HG02840 (cell line): Measurements from ENCODE around the gene PAK4.

Experiments
- ATAC-seq: cut with Tn5 transposase; IDR thresholded peaks from one replicate; pipeline ENCODE4 v1.9.1; 2021; ENCODE audit warnings: mild to moderate bottlenecking, moderate library complexity, moderate number of reproducible peaks; ENCODE audit not compliant: unreplicated experiment, low FRiP score

PAK4 gene

GRCh38 chr19:39160889-39161672 is 35.5 kb downstream of the PAK4 start:
- ATAC-seq: no peak

DNA sequence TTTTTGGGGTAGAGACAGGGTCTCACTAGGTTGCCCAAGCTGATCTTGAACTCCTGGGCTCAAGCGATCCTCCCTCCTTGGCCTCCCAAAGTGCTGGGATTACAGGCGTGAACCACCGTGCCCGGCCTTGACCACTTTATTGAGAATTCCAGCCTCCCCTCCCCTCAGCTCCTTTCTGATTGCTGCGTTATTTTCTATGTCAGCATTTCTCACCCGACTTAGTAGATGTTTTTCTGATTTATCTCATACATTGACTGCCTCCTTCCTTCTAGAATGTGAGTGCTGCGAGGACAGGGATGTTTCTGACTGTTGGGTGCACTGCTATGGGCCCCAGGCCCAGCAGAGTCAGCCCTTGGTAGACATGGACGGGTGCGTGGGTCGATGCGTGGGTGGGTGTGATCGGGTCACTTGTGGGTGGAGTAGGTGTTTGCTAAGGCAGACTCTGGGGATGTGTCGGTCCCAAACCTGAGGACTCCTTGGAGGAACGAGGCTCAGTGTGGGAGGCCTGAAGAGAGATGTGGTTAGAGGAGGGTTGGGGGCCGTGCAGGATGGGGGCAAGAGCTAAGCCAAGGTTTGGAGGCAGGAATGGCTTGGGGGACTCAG is 37.0 kb downstream of the PAK4 start:
- ATAC-seq: no peak

GRCh38 chr19:39163621-39164020 is 38.0 kb downstream of the PAK4 start:
- no peak for ATAC-seq

DNA sequence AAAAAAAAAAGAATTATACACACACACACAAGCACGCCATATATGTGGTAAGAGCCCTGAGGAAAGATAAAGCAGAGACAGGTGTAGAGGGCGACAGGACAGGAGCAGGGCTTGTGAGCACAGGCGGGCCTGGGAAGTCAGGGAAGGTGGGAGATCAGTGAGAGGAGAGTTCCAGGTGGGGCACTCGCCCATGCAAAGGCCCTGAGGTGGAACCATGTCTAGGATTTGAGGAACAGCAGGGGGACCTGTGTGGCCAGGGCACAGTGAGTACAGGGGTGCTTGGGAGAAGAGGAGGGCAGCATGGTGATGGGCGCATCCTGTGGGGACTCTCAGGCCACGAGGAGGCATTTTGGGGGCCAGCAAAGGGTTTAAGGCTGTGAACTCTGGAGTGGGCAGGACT is 38.7 kb downstream of the PAK4 start:
- no peak for ATAC-seq

DNA sequence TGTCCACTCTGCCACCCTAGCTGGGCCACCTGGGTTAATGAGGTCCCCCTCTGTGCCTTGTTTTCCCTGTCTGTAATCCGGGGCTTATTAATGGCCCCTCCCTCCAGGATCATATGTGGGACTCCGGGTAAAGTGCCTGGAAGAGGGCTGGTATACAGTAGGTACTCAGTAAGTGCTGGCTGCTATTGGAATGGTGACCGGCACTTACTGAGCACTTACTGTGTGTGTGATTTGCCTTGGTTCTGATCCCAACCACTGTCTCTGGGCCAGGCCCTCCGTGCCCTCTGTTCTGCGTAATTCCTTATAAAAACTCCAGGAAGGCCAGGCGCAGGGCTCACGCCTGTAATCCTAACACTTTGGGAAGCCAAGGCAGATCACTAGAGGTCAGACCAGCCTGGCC is 40.3 kb downstream of the PAK4 start:
- no peak for ATAC-seq

DNA sequence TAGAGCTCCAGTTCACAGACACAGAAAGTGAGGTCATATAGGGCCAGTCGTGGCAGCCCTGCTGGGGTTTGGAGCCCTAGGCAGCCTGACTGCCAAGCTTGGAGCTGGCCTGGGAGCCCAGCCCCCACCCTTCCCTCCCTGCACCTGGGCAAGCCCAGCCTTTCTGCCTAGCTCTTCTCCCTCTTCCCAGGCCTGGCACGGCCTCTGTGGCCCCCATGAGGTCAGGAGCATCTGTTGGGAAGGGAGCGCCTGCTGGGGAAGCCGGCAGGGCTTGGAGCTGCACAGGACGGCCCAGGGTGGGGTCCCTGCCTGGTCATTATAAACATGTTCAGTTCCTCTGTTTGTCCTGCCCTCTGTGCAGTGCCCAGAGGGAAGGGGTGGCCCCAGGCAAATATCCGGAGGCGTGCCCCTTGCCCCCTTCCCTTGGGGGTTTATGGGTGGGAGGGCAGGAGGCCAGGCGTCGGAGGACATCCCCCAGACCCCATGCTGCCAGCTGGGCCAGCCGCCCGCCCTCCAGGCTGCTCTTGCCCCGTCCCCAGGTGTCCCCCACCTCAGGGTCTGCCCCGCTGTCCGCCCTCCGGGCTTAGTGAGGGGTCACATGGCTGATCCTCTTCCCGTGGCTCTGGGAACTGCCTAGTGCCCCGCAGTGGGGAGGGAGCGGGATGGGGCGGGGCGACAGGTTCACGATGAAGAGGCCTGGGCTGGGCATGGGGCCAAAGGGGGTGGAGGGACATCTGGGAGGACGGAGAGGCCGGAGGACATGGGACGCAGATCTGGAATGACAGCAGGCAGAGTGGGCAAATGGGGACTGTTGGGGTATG is 41.2 kb downstream of the PAK4 start:
- ATAC-seq: no peak

DNA sequence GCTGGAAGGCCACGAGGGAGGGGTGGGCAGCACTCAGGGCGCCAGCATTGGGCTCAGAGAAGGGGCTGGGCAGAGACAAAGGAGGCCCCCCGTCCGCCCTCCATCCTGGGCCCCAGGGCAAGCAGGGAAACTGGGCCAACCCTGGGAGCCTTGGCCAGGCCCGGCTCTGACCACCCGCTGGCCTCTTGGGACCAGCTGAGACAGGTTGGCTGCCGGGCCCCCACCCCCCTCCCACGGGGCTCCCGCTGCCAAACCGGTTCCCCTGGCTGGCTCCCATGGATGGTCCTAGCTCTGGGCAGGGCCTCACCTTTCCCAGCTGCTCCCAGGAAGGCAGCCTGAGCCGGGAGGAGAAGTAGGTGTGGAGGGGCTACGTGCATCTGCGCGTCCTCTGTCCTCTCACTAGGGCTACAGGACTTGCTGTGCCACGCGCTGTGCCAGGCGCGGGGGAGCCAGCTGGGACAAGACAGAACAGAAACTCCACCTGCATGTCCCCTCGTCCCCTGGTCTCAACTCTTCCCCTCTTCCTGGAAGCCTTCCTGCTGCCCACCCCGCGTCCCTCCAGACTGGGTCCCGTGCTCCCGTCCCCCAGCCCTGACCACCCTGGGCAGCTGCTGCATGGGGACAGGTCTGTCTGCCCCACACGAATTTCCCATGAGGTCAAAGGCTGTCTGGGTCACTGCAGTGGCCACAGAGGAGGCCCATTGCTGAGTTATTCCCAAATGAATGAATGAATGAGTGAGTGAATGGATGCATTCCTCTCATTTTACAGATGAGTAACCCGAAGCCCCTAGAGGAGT is 42.1 kb downstream of the PAK4 start:
- no peak for ATAC-seq

DNA sequence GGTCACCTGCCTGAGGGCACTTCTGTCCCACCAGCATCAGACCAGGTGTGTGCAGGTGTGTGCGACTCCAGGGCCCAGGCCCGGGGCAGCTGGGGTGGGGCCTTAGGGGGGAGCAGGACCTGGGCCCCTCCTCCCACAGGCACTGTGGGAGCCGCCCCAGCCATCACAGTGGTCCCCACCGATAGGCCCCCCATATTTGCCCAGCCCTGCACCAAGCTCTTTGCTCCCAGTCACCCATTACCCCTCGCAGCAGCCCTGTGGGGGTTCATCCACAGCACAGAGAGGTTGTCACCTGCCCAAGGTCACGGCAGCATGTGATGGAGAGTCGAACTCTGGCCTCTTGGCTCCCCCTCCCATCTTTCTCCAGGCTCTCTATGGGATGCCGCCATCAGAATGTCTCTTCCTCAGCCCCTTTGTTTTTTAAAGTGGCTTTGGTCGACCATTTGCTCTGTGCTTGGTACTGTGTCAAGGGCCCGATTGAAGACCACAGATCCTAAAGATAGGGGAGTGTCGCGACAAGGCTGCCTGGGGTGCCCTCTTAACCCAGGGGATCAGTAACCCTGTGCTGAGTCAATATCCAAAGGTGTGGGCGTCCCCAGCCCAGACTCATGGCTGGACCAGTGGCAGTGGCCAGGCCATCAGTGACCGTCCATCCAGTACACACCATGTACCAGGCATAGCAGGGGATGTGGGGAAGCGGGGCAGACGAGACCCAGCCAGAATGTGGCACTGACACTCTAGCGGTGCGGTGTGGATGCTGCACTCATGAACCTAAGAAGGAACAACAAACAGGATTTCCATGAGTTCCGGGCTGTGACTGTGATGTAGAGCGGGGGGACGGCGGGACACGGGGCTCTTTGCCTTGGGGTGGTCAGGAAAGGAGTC is 42.9 kb downstream of the PAK4 start:
- no peak for ATAC-seq

GRCh38 chr19:39169143-39169810 is 43.7 kb downstream of the PAK4 start:
- ATAC-seq: no peak

GRCh38 chr19:39170386-39171231 is 45.0 kb downstream of the PAK4 start:
- ATAC-seq: no peak

DNA sequence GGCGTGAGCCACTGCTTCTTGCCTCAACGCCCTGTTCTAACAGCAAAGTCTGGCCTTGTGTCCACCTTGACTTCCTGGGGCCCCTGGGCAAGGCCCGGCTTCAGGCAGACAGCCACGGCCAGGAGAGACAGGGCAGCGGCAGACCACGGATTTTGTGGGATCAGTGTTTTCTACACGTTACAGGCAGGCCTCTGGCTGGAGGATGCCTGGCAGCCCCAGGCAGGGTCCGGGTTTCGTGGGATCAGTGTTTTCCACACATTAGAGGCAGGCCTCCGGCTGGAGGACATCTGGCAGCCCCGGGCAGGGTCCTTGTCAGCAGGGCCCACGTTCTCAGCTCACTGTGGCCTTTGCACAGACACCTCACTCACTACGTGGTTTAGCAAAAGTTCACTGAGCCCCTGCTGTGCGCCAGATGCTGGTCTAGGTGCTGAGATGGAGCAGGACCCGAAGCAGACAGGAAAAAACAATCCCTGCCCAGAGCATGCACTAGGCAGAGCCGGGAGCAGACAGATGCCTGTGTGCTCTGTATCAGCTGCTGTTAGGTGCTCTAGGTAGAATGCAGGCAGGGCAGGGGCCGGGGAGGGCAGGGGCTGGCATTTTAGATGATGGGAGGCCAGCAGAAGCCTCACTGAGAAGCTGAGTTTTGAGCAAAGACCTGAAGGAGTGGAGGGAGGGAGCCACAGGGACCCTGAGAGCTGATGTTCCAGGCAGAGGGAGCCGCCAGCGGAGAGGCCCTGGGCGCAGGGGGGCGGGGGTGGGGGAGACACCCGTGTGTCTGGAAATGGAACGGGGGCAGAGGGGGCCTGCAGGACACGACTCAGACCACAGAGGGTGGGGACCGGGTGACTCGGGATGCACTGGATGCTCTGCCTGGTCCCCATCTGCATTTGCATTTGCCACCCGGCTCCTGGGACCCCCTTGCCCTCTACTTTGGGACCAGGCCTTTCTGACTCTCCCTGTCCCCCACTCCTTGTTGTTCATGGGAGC is 46.2 kb downstream of the PAK4 start:
- ATAC-seq: no peak

DNA sequence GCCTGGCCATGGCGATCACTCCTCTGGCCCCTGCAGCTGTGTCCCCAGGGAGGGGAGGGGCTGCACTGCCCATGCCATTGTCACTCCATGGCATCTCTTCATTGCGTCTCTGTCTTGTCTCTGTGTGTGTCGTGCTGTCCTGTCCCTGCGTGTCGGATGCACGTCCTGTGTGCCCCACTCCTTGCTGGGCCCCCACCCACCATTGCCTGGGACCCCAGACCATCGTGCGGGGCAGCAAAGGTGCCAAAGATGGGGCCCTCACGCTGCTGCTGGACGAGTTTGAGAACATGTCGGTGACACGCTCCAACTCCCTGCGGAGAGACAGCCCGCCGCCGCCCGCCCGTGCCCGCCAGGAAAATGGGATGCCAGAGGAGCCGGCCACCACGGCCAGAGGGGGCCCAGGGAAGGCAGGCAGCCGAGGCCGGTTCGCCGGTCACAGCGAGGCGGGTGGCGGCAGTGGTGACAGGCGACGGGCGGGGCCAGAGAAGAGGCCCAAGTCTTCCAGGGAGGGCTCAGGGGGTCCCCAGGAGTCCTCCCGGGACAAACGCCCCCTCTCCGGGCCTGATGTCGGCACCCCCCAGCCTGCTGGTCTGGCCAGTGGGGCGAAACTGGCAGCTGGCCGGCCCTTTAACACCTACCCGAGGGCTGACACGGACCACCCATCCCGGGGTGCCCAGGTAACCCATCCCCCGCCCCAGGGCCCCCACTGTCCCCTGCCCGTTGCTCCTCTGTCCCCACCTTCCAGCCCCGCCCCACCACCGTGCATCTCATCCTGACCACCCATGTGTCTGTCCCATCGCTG is 47.3 kb downstream of the PAK4 start:
- no peak for ATAC-seq

DNA sequence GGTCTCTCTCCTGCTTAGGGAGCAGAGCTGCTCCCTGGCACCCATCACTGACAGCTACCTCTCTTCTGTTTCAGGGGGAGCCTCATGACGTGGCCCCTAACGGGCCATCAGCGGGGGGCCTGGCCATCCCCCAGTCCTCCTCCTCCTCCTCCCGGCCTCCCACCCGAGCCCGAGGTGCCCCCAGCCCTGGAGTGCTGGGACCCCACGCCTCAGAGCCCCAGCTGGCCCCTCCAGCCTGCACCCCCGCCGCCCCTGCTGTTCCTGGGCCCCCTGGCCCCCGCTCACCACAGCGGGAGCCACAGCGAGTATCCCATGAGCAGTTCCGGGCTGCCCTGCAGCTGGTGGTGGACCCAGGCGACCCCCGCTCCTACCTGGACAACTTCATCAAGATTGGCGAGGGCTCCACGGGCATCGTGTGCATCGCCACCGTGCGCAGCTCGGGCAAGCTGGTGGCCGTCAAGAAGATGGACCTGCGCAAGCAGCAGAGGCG is 48.0 kb downstream of the PAK4 start:
- no peak for ATAC-seq

DNA sequence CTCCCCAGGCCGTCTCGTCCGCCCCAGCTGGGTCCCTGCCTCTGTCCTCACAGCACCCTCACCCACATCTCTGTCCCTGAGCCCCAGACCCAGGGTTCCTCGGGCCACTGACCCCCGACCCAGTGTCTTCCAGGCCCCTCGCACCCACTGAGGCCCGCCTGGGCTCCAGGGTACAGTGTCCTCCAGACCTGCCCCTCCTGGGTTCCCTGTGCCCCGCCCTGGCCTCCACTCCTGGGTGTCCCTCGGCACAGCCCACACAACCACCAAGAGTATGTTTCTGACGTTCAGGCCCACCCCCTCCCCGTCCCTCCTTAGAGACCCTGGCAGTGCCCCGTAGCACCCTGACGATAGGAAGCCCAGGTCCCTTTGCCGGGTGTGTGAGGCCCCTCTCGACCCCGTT is 48.6 kb downstream of the PAK4 start:
- ATAC-seq: no peak

DNA sequence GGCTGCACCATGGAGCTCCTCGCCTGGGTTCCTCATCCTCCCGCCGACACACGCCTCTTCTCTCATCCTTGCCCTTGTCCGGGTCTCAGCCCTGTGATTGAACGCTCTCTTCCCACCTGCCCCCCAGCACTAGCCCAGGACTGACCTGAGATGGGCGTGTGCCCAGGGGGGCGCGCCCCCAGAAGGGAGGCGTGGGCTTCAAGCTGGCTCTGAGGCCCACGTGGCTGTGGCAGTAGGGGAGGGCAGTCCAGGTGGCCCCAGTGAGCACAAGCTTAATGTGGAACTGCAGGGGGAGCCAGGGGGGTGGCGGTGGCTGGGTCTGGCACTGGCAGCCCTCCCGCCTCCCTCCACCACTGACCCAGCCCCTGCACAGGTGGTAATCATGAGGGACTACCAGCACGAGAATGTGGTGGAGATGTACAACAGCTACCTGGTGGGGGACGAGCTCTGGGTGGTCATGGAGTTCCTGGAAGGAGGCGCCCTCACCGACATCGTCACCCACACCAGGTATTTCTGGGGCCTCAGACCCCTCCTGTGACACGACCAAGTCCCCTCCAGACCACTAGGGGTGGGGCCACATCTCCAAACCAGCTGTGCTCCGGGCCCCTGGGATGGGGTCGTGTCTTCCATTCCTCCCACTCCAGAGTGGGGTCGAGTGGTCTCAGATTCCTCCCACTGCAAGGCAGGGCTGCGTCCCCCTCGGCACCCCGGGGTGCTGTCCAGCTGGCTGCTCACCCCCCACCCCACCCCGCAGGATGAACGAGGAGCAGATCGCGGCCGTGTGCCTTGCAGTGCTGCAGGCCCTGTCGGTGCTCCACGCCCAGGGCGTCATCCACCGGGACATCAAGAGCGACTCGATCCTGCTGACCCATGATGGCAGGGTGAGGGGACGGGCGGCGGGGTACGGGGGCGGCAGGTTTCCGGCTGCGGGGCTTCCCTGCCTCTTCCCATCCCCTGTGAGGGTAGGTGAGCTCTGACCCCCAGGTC is 49.3 kb downstream of the PAK4 start:
- no peak for ATAC-seq
